HG02571 (cell line): ENCODE results near the gene VPS52.

Experiments used
- ATAC-seq: cut with Tn5 transposase; IDR thresholded peaks from one replicate; pipeline ENCODE4 v1.9.1; 2021; ENCODE audit warnings: mild to moderate bottlenecking, moderate library complexity; ENCODE audit not compliant: unreplicated experiment

Gene VPS52

DNA sequence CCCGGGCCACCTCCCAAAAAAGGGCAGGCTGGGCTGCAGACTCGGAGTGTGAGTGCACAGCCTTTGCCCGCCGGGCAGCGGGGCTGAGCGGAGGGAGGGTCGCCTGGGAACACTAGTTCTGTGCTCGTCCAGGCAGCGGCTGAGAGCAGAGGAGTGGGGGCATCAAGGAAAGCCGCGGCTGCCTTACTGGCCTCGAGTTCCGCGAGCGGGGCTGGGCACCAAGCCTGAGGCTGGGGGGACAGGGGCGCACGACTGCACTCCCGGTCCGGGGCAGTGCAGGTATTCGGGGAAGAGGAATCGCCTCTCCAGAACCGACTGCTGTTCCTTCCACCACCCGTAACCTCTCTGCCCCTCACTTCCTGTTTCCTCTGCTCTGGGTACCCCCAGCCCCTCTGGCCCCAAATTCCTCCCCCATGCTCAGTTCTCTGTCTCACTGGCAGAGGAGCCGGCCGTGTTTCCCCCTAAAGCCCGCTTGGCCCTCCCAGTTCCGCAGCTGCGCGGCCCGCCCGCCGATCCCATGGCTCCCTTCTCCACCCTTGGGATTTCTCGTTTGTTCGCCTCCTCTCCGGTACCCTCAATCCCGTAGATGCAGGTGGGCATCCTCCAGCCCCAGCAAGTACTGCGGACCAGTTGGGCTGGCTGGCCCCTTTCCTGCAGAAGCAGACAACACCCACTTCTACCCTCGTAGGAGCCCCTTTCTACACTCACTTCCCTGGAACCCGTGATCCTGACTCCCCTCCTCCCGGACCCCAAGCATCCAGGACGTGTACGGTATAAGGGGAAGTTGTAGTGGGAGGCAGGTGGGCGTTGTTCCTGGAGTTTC lies 58.3 kb downstream of the VPS52 start:
- no peak for ATAC-seq

GRCh38 chr6:33212857-33213165 lies 58.9 kb downstream of the VPS52 start:
- ATAC-seq, result no peak

DNA sequence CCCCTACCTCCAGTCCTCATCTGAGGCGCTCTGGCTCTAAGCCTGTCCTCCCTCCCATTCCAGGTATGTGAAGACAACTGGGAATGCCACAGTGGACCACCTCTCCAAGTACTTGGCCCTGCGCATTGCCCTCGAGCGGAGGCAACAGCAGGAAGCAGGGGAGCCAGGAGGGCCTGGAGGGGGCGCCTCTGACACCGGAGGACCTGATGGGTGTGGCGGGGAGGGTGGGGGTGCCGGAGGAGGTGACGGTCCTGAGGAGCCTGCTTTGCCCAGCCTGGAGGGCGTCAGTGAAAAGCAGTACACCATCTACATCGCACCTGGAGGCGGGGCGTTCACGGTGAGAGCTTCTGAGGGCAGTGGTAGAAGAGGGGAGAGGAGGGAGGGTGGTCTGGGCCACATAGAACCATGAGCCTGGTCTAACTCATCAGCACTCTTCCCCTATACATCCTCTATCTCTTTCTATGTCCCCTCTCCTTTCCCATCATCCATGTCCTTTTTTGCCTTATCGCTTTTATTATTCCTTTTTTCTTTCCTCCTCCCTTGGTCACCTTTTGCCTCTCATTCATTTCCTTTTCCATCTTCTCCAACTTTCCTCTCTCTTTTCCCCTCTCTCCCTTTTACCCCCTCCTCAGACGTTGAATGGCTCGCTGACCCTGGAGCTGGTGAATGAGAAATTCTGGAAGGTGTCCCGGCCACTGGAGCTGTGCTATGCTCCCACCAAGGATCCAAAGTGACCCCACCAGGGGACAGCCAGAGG lies 59.8 kb downstream of the VPS52 start:
- no peak for ATAC-seq

GRCh38 chr6:33211136-33211535 lies 60.5 kb downstream of the VPS52 start:
- ATAC-seq, result no peak

GRCh38 chr6:33209856-33210255 lies 61.8 kb downstream of the VPS52 start:
- no peak for ATAC-seq

DNA sequence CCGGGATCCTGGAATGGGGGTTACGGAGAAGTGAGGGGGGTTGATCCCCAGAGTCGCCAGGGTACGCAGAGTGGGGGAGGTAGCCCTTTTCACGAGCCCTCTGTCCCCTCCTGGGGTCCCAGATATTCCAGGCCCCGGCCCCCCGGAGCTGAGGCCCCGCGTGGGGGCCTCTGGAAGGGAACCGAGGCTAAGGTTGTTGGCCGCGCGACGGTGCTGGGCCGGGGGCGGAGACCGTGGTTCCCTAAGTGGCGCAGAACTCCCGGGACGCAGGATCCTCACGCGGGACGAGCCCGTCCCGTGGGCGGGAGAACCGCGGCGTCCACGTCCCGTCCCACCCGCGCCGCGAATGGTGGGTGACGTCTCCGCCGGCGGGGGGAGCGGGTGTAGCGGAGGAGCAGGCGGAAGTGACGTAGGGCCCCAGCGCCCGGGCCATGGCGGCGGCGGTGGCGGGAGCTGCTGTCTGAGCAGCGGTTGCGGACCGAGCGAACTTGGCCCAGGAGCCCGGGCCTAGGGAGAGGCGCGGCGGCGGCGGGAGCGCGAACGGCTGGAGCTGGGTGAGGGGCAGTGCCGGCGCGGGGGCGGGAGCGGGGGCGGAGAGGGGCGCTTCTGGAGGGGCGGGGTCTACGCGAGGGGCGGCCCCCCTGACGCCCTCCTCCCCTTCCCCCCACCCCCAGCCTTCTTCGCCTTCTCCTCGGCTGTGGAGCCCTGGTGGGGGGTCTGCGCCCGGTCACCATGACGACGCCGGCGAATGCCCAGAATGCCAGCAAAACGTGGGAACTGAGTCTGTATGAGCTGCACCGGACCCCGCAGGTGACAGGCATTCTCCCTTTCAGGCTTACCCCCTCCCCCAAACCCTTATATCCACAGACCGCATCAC lies 63.3 kb downstream of the VPS52 start, which contains the start of gene RING1:
Gene RING1, plus strand, starts transcription at position 410 of the 877 bp plus-strand sequence. Its CDS starts 323 bp downstream, at position 733.
- ATAC-seq, result peak; percentile 46

- no peak for ATAC-seq
Measured at GRCh38 chr6:33207552-33208090, 64.1 kb downstream of the VPS52 start.

DNA sequence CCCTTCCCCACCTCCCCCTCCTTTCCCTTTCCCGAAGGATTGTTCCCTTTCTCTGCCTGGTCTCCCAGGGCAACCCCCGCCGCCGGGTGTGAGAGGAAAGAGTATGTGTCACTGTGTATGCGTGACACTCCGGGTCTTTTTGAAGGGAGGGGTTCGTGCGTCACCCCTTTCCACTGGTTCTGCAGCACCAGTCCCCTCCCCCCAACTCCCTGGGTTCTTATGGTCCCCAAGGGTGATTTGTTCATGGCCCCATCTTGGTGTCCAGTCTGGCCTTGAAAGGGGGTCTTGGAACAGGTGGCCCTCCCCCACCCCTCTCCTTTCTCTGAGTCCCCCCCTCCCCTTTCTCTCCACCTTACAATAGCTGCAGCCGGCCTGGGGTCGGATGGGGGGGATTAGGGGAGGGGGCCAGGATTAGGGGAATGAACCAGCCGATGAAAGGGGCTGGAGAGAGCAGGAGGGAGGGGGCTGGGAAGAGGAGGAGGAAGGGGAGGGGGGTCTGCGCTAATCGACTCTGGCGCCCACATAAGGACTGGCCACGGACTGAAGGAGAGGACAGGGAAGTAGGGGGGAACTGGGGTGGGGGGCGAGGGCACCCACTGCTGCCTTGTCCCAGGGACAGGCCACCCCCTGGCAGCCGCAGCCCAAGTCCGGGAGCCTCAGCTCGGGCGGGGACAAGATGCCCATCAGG lies 64.7 kb downstream of the VPS52 start:
- no peak for ATAC-seq

DNA sequence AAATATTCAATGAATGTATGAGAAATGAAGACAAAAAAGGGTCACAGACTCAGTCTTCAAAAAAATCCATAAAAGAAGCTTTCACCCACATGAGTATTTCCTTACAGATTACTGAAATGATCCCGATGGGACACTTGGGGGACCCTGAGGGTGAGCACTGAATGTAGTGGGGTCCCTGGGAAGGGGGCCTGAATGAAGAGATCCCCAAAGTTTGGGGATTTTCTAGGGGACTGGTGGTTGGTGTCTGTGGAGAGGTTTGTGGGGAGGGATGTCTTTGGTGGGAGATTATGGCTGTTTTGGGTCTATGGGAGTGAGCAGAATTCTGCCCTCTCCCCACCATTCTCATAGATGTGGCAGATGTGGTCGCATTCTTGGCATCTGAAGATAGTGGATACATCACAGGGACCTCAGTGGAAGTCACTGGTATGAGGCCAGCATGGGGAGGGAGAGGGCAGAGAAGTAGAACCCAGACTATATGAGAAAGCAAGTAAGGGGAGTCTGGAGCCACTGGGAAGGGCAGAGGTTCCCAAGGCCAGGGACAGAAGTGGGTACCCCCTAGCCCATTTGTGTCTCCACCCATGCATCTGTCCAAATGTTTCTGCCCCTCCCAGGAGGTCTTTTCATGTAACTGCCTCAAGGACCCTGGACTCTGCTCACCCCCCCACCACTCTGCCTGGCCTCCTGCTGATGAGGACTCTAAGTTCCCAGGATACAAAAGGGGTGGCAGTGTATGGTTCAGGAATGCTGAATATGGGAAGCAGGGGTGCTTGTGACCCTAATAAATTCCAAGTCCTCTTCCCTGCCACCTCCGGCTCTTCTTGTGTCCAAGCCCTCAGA lies 65.4 kb downstream of the VPS52 start:
- no peak for ATAC-seq

DNA sequence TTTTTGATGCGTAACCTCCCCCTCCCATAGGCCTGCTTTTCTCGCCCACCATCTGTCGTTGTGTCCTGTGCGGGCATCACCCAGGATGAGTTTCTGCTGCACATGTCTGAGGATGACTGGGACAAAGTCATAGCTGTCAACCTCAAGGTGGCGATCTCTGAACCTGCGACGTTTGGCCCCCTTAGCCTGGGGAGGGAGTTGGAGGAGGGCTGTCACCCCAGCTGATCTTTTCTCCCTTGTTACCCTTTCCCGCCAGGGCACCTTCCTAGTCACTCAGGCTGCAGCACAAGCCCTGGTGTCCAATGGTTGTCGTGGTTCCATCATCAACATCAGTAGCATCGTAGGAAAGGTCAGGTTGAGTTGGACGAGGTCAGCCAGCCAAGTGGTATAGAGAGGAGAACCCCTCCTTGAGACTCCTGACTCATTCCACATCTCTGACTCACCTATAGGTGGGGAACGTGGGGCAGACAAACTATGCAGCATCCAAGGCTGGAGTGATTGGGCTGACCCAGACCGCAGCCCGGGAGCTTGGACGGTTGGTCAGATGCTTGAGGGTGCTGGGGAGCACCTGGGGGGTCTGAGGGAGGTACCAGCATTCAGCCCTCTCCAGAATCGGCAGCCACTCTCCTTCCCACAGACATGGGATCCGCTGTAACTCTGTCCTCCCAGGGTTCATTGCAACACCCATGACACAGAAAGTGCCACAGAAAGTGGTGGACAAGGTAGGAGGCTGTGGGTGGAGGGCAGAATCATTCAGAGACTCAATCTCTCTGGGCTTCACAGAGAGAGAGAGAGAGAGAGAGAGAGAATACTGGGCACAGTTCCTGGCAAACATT lies 66.3 kb downstream of the VPS52 start:
- ATAC-seq, result no peak

DNA sequence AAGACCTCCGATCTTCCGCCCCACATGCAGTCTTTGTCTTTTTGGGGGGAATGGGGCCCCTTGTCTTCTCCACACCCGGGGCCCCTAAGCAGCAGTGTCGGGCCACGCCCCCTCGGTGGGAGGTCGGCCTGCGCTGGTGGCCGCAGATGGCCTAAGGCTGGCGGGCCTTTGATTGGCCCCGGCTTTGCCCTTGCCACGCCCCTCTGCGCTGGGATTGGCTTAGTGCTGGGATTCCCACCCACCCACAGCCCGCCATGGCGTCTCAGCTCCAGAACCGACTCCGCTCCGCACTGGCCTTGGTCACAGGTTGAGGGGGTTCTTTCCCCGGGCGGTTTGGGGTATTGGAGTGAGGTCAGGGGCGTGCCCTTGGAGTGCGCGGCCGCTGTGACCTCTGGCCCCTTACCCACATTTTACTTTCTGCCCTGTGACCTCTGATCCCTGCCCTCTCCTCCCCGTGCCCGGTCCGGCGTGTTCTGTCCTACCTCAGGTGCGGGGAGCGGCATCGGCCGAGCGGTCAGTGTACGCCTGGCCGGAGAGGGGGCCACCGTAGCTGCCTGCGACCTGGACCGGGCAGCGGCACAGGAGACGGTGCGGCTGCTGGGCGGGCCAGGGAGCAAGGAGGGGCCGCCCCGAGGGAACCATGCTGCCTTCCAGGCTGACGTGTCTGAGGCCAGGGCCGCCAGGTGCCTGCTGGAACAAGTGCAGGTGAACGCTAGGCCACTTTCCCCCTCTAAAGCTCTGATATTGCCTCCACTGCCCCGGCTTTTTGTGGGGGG lies 67.1 kb downstream of the VPS52 start, which contains the start of gene HSD17B8:
Gene HSD17B8, plus strand, starts transcription at position 241 of the 776 bp plus-strand sequence. Its CDS starts 14 bp downstream, at position 255.
- peak; percentile 42 for ATAC-seq

- no peak for ATAC-seq
Measured at GRCh38 chr6:33204165-33204414, 67.6 kb downstream of the VPS52 start.

DNA sequence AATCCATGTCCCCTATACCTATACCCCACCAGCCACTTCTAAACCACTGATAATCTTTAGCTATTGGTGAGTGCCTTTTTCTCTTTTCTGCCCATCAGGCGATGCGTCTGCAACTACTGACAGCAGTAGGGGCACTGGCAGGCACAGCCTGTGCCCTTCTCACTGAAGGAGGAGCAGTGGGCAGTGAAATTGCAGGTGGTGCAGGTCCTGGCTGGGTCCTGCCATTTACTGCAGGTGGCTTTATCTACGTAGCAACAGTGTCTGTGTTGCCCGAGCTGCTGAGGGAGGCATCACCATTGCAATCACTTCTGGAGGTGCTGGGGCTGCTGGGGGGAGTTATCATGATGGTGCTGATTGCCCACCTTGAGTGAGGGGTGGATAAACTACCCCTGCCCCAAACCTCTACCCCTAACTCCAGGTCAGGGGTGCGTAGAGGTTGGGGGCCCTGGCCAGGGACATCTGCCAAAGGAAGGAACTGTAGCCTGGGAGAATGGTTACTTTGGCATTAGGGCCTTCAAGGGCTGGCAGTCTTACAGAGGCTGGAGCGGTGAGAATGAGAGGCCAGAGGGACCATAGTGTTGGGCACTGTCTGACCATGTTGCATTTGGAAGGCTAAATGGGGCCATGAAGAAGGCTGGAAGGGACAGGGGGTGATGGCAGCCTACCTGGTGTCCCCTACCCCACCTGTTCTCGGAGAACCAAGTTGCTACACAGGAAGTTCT lies 68.1 kb downstream of the VPS52 start:
- no peak for ATAC-seq

DNA sequence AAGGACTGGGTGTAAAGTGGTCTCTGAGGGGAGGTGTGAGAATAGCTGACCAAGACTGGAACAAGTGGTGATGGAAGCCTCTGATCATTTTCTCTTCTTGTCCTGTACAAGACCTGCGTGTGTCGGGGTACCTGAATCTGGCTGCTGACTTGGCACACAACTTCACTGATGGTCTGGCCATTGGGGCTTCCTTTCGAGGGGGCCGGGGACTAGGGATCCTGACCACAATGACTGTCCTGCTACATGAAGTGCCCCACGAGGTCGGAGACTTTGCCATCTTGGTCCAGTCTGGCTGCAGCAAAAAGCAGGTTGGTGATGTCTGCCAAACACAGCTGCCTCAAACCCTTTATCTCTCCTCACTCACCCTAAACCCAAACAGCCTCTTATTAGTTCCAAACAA lies 68.9 kb downstream of the VPS52 start:
- no peak for ATAC-seq

- no peak for ATAC-seq
Measured at GRCh38 chr6:33201935-33202334, 69.7 kb downstream of the VPS52 start.

DNA sequence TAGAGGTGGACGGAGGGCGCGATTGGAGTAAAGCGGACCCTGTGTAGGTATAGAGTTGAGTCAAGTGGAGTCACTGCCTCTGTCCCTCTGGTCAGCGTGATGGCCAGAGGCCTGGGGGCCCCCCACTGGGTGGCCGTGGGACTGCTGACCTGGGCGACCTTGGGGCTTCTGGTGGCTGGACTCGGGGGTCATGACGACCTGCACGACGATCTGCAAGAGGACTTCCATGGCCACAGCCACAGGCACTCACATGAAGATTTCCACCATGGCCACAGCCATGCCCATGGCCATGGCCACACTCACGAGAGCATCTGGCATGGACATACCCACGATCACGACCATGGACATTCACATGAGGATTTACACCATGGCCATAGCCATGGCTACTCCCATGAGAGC lies 70.5 kb downstream of the VPS52 start:
- ATAC-seq, result no peak
